ENCODE measurements around the gene C16orf86.
"Not testable (repeated sequence)": the region's sequence is repeated elsewhere in the genome, so short reads cannot be mapped to it uniquely, and the experiment has no call there.

The C16orf86 gene

GRCh38 chr16:67667817-67668494 lies 1.3 kb downstream of the C16orf86 start:
- peak; percentile 94 for DNase-seq

GRCh38 chr16:67668495-67669157 lies 2.0 kb downstream of the C16orf86 start:
- no peak for DNase-seq

- no peak for DNase-seq
Observed at GRCh38 chr16:67669499-67670101, 3.0 kb downstream of the C16orf86 start.

GRCh38 chr16:67672306-67672705 lies 5.7 kb downstream of the C16orf86 start:
- DNase-seq = no peak

- peak; percentile 71 for DNase-seq
Observed at GRCh38 chr16:67672739-67673662, 6.4 kb downstream of the C16orf86 start.

GRCh38 chr16:67673712-67674580 lies 7.3 kb downstream of the C16orf86 start:
- peak; percentile 46 for DNase-seq

GRCh38 chr16:67674851-67675578 lies 8.4 kb downstream of the C16orf86 start:
- no peak for DNase-seq

- DNase-seq = no peak
Observed at GRCh38 chr16:67675579-67675935, 8.9 kb downstream of the C16orf86 start.

- no peak for DNase-seq
Observed at GRCh38 chr16:67675999-67676398, 9.4 kb downstream of the C16orf86 start.

GRCh38 chr16:67676516-67676915 lies 9.9 kb downstream of the C16orf86 start:
- DNase-seq = no peak

GRCh38 chr16:67676939-67677338 lies 10.3 kb downstream of the C16orf86 start:
- DNase-seq = no peak

GRCh38 chr16:67677712-67678111 lies 11.1 kb downstream of the C16orf86 start:
- no peak for DNase-seq

- DNase-seq = no peak
Observed at GRCh38 chr16:67678354-67679023, 11.9 kb downstream of the C16orf86 start.

GRCh38 chr16:67679935-67680897 lies 13.6 kb downstream of the C16orf86 start:
- DNase-seq = no peak

GRCh38 chr16:67683767-67684166 lies 17.2 kb downstream of the C16orf86 start:
- DNase-seq = no peak

- DNase-seq = no peak
Observed at GRCh38 chr16:67685388-67686112, 18.9 kb downstream of the C16orf86 start.

- not testable (repeated sequence) for DNase-seq
Observed at GRCh38 chr16:67693517-67694285, 27.1 kb downstream of the C16orf86 start.

GRCh38 chr16:67694611-67695010 lies 28.0 kb downstream of the C16orf86 start:
- no peak for DNase-seq

Measured in fibroblast of skin of back (primary cell).